Measurements from ENCODE around the gene PEX6.
"Not testable (repeated sequence)": the region's sequence is repeated elsewhere in the genome, so short reads cannot be mapped to it uniquely, and the experiment has no call there.

The PEX6 gene

DNA sequence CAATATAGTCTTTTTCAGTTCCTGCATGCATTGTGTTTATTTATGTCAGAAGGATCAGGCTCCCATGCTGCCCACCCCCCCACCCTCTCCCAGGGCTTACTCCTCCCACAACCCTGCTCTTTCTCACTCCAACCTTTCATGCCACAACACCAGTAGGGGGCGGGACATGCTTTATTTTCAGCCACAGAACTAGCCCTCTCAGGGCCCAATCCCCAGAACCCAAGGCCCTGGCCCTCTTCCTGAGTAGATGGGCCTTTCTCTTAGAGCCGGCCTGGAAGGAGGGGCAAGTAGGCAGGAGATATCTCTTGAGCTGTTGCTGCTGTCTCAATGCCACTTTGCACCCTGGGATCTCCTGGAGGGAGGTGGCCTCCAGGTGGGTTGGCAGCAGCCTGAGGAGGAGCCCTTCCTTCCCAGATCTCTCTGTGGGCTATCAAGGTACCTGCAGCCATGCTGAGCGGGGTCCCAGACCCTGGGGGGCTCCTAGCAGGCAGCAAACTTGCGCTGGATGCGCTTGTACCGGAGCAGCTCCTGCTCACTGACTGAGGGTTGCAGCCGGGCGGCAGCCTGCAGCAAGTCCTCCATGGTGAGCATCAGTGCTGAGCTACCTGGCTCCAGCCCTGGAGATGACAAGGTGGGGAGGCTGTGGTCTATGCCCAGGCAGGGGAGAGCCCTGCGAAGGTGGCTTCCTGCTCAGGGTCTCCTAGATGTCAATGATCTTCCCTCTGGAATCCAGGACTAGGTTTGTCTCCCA is 15.0 kb downstream of the PEX6 start:
- no peak for DNase-seq

DNA sequence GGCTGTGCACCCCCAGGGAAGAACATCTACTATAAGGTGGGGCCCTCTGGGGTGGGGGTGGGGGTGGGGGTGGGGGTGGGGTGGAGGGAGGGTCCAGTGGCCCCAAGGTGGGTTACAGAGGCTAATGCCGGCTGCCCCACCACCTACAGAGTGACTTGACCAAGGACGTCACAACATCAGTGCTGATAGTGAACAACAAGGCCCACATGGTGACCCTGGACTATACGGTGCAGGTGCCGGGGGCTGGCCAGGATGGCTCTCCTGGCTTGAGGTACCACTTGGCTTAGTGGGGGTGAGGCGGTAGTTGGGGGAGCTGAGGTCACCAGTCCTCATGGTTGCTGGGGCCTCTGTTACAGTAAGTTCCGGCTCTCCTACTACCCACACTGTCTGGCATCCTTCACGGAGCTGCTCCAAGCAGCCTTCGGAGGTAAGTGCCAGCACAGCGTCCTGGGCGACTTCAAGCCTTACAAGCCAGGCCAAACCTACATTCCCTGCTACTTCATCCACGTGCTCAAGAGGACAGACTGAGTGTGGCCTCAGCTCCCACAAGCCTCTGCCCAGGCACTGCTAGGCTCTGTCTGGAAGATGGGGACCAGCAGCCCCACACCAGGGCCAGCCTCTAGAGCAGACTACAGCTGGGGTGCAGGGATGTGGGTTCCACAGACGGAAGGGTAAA is 15.7 kb downstream of the PEX6 start:
- DNase-seq = no peak

- no peak for DNase-seq
These were observed 16.3 kb downstream of the PEX6 start for GRCh38 chr6:42962502-42963178.

DNA sequence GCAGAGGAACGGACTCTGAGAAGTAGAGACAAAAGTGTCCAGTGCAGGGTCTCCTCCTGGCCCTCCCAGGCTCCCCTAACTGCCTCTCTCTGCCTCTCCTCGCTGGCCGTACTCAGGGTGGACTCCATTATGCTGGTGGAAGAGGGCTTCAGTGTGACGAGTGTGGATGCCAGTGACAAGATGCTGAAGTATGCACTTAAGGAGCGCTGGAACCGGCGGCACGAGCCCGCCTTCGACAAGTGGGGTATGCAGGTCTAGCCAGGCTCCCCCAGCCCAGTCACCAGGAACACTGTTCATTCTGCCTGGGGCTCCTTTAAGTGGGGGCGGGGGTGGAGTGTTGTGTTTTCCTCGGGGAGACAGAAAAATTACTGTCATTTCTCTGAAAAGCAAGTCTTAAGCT is 16.9 kb downstream of the PEX6 start:
- DNase-seq = no peak

- no peak for DNase-seq
These were observed 17.9 kb downstream of the PEX6 start for GRCh38 chr6:42961020-42961470.

DNA sequence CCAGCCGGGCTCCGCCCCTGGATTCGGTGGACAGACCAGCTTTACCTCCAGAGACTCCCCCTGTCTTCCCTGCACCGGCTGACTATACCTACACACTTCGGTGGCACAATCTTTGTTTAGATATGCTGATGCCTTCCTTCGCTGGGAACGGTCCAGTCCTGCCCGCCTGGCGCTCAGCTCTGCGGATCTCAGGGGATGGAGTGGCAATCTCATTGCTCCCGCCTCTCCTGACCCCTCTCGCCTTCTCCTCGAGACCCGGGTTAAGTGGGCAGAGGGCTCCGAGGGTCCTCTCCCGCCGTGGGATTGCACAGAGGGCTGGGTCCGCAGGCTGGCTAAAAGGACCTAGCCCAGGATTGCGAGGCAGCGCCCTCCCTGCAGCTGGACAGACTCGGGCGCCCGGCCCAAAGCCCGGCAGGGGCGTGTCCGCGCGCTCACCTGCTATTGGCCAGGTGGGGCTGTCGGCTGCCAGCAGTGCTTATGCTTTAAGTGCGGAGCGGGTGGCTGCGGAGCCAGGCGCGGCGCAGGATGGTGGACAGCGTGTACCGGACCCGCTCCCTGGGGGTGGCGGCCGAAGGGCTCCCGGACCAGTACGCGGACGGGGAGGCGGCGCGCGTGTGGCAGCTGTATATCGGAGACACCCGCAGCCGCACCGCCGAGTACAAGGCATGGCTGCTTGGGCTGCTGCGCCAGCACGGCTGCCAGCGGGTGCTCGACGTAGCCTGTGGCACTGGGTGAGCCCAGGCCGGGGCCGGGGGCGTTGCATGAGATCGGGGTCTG is 18.6 kb downstream of the PEX6 start, which contains the start of gene GNMT:
Gene GNMT, plus strand, starts transcription at position 512 of the 777 bp plus-strand sequence. Its CDS starts 14 bp downstream, at position 526.
- DNase-seq = no peak

- DNase-seq = no peak
These were observed 19.1 kb downstream of the PEX6 start for GRCh38 chr6:42959917-42960242.

DNA sequence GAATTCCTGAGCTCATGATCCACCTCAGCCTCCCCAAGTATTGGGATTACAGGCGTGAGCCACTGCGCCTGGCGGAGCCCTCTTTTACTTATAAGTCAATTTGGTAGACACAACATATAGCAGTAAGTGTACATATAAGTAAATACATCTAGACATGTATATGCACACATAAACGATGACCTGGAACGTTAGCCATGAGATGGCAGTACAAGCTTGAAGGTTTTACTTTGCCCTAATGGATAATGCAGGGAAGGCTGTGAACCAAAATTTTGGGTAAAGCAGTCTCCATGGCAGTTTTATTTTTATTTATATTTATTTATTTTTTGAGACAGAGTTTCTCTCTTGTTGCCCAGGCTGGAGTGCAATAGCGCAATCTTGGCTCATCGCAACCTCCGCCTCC is 20.9 kb downstream of the PEX6 start:
- no peak for DNase-seq

GRCh38 chr6:42954405-42954804 is 24.6 kb downstream of the PEX6 start:
- not testable (repeated sequence) for DNase-seq

DNA sequence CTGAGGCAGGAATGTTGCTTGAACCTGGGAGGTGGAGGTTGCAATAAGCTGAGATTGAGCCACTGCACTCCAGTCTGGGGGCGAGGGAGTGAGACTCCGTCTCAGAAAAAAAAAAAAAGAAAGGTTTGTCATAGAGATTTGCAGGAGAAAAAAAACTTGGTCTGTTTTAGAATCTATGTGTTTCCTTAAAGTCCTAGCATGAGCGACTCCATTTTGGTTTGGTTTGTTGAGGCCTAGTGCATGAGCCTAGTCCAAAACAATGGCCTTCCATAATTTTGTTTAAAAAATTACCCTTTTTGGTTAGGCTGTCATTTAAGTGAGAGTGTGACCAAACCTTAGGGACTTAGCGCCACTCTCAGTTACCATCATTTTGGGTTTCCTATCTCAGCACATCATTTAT is 26.6 kb downstream of the PEX6 start:
- DNase-seq = no peak

DNA sequence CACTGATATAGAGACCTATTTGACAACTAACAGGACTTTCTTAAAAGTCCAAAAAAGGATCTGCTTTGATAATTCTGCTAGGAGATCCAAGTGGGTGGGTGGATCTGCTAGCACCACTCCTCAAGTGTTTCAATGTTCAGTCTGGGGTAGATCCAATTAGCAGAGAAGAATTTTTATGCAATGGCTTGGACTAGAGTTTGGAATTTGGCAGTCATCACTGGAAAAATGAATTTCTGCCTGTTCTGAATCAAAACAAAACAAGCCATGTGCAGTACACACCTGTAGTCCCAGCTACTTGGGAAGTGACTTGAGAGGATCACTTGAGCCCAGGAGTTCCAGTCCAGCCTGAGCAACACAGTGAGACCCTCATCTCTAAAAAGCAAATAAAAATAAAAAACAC is 31.0 kb downstream of the PEX6 start:
- no peak for DNase-seq

DNA sequence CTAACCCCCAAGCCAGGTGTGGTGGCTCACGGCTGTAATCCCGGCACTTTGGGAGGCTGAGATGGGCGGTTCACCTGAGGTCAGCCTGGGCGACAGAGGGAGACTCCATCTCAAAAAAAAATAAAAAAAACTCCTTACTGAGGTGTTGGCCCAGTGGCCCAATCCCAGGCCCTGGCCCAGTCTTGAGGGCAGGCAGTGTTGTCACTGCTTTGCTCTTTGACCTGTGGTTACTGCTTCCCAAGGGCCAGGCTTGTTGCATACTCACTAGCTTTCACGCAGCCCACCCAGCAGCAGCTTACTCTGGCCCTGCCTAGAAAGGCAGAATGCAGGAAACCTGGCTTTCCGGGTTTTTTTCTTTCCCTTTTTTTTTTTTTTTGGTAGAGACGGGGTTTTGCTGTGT is 36.5 kb downstream of the PEX6 start:
- DNase-seq = no peak

GRCh38 chr6:42941356-42941755 is 37.6 kb downstream of the PEX6 start:
- not testable (repeated sequence) for DNase-seq

DNA sequence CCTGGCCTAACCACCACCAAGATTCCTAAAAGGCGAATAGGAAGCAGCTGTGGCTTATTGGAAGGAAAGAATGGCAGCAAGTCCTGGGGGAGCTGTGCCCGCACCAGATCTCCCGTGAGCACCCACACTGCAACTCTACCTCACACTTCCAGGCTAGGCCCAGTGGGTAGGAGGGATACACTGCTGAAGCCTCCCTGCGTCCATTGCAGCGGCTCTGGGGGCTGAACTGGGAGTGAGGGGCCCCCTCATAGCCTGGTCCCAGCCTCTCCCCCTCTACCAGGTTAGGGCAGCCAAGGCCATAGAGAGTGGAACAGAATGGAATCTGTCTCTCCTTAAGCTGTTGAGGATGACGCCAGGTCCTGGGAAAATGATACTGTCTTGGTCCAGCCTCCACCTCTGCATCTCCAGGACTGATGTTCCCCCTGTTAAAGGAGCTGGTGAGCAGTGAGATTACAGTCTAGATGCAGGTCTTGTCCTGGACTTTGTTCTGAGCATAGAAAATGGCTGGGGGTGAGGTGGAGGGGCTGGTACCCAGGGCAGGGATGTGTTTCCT is 38.4 kb downstream of the PEX6 start:
- no peak for DNase-seq

- DNase-seq = no peak
These were observed 39.2 kb downstream of the PEX6 start for GRCh38 chr6:42939810-42940167.

GRCh38 chr6:42938987-42939809 is 39.8 kb downstream of the PEX6 start:
- DNase-seq = no peak

GRCh38 chr6:42938428-42938796 is 40.6 kb downstream of the PEX6 start:
- DNase-seq = no peak

DNA sequence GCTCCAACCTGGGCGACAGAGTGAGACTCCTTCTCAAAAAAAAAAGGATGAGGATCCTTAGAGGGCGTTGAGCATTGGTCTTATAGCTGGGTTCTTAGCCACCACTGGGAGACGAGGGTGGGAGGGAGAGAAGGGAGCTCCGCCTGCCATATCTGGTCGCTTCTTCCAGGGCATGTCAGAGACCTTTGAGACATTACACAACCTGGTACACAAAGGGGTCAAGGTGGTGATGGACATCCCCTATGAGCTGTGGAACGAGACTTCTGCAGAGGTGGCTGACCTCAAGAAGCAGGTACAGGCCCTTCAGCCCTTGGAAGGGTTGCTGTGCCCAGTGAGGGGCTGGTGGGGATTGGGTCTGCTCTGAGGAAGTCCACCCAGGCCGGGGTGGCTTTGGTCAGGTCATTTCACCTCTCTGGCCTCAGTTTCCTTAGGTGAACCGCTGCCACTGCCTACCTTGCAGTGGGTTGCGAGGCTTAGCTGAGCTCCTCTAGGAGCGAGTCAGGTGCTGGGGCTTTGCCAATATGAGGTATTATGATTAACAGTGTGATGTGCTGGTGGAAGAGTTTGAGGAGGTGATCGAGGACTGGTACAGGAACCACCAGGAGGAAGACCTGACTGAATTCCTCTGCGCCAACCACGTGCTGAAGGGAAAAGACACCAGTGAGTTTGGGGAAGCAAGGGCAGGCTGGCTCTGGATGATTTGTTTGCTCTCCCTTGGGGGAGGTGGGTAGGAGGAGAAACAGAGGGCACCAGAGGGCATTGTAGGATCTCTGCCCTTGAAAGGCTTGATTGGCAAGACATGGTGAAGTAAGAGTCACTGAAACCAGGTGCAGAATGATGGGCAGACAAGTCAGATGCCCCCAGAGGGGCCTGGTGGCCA is 41.2 kb downstream of the PEX6 start:
- DNase-seq = no peak

DNA sequence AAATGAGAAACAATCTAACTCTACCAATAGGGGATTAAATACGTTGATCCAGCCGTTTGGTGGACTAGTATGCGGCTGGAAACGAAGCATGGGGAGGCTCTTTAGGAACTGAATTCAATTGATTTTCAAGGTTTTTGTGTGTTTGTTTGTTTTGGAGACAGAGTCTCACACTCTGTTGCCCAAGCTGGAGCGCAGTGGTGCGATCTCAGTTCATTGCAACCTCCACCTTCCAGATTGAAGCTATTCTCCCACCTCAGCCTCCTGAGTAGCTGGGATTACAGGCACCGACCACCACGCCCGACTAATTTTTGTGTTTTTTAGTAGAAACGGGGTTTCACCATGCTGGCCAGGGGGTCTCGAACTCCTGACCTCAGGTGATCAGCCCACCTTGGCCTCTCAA is 42.6 kb downstream of the PEX6 start:
- no peak for DNase-seq

GRCh38 chr6:42935322-42935721 is 43.7 kb downstream of the PEX6 start:
- no peak for DNase-seq

GRCh38 chr6:42933205-42933604 is 45.8 kb downstream of the PEX6 start:
- no peak for DNase-seq
